A549 (cell line): ENCODE data around the gene CAPN8. TPM values are rescaled to one million over a fixed set of nuclear protein-coding genes. Genes with fewer than 3 reads are reported as not detected.

ENCODE experiments used
- ATAC-seq, 2 experiments: fragments of 200-7000 bp in 1 of 2; fragments of >200 bp in 1 of 2; cut with Nextera tagmentation in 1 of 2; cut with Tn5 transposase in 1 of 2; 3 replicates each; pipeline versions ENCODE4 v1.8.0 to v1.9.1; 2018 to 2020; ENCODE audit warnings: mild to moderate bottlenecking in 1 of 2, moderate library complexity in 1 of 2
- CTCF ChIA-PET: fragments of 300-600 bp; sonication (Branson Sonifier 250); formaldehyde crosslinking; extraction: SDS; loops from one replicate; lab custom pipeline; 2021; ENCODE audit warnings: antibody characterized with exemption, inconsistent platforms; lab: Yijun Ruan, JAX
- POLR2A ChIA-PET: fragments of 350-600 bp; formaldehyde crosslinking; extraction: SDS; loops from one replicate; lab custom pipeline; 2021; ENCODE audit warnings: antibody characterized with exemption, inconsistent platforms; lab: Yijun Ruan, JAX
- DNase-seq, 2 experiments: peaks; one replicate each; pipeline versions ENCODE4 v3.0.0 to v3.0.0-alpha.2; 2011 to 2016; ENCODE audit warnings: low read depth in 1 of 2, low spot score in 1 of 2
- FAIRE-seq: peaks from 2 replicates; lab custom pipeline; 2011; peaks lifted over from hg19 to GRCh38; lab: Jason Lieb, UNC
- H3K27ac ChIP-seq, 2 experiments: fragments of >200 bp; sonication (Bioruptor Twin); formaldehyde crosslinking; 3 replicates each; pipeline ENCODE4 v1.5.1; 2016 to 2017
- H3K4me1 ChIP-seq: fragments of >200 bp; sonication (Bioruptor Twin); formaldehyde crosslinking; 3 replicates; pipeline ENCODE4 v1.6.1; 2016
- H3K4me2 ChIP-seq: fragments of >200 bp; sonication (Bioruptor Twin); formaldehyde crosslinking; 3 replicates; pipeline ENCODE4 v1.6.1; 2016
- H3K4me3 ChIP-seq: fragments of >200 bp; sonication (Bioruptor Twin); formaldehyde crosslinking; 3 replicates; pipeline ENCODE4 v1.5.1; 2016
- H3K9me3 ChIP-seq: fragments of >200 bp; sonication (Bioruptor Twin); formaldehyde crosslinking; 3 replicates; pipeline ENCODE4 v1.6.1; 2016
- BHLHE40 ChIP-seq: IDR thresholded peaks from 2 replicates; pipeline ENCODE4 v1.6.1; 2012; ENCODE audit warnings: low read depth, low read length, inconsistent platforms
- CBX8 ChIP-seq: fragments of 200-600 bp; sonication (generic); IDR thresholded peaks from 2 replicates; pipeline ENCODE4 v1.6.1; 2016
- EHMT2 ChIP-seq: fragments of 200-600 bp; sonication (generic); IDR thresholded peaks from 2 replicates; pipeline ENCODE4 v1.6.1; 2016; ENCODE audit warnings: antibody characterized with exemption, low read depth, mild to moderate bottlenecking, moderate library complexity
- EP300 ChIP-seq, 2 experiments: fragments of >200 bp; sonication (Bioruptor Twin); formaldehyde crosslinking; IDR thresholded peaks; 2 replicates in 1 of 2; 3 replicates in 1 of 2; pipeline ENCODE4 v1.6.1; 2016 to 2017
- FOSL2 ChIP-seq, 2 experiments: fragments of 450-650 bp in 1 of 2; fragments of >200 bp in 1 of 2; sonication (Bioruptor Twin) in 1 of 2; formaldehyde crosslinking; IDR thresholded peaks; 2 replicates each; pipeline versions ENCODE4 v1.5.0 to v1.6.1; 2016 to 2020; ENCODE audit warnings: mild to moderate bottlenecking in 1 of 2, moderate library complexity in 1 of 2
- GATA3 ChIP-seq: IDR thresholded peaks from 2 replicates; pipeline ENCODE4 v1.6.1; 2012; ENCODE audit warnings: borderline replicate concordance
- HDAC2 ChIP-seq: fragments of 200-600 bp; sonication (generic); IDR thresholded peaks from 2 replicates; pipeline ENCODE4 v1.6.1; 2016
- HES2 ChIP-seq: fragments of >200 bp; sonication (Bioruptor Twin); formaldehyde crosslinking; IDR thresholded peaks from 2 replicates; pipeline ENCODE4 v1.6.1; 2016
- HOXB13 ChIP-seq: fragments of 250-450 bp; sonication (Bioruptor Pico); IDR thresholded peaks from 2 replicates; pipeline ENCODE4 v1.5.0; 2020; ENCODE audit warnings: low read depth, mild to moderate bottlenecking, moderate library complexity
- KDM5A ChIP-seq: fragments of 200-600 bp; sonication (generic); IDR thresholded peaks from 2 replicates; pipeline ENCODE4 v1.6.1; 2016; ENCODE audit warnings: antibody characterized with exemption, mild to moderate bottlenecking
- NFE2L2 ChIP-seq: fragments of 150-350 bp; conservative IDR thresholded peaks from 2 replicates; pipeline ENCODE4 v1.6.1; 2014; ENCODE audit warnings: low read length
- NPAS2 ChIP-seq: fragments of 250-450 bp; sonication (Bioruptor Pico); IDR thresholded peaks from 2 replicates; pipeline ENCODE4 v1.8.0; 2022; ENCODE audit warnings: mild to moderate bottlenecking, moderate library complexity, borderline replicate concordance
- POLR2AphosphoS2 ChIP-seq: conservative IDR thresholded peaks from 2 replicates; pipeline ENCODE4 v1.6.1; 2012; ENCODE audit warnings: low read length, improper control_type of control experiment, inconsistent platforms
- RFX5 ChIP-seq: fragments of 450-650 bp; IDR thresholded peaks from 2 replicates; pipeline ENCODE4 v1.7.1; 2014; ENCODE audit warnings: antibody characterized with exemption, mild to moderate bottlenecking, moderate library complexity
- SMC3 ChIP-seq: fragments of >200 bp; sonication (Bioruptor Twin); formaldehyde crosslinking; IDR thresholded peaks from 3 replicates; pipeline ENCODE4 v1.6.1; 2018; ENCODE audit warnings: inconsistent platforms
- ZC3H11A ChIP-seq: fragments of 450-650 bp; IDR thresholded peaks from 2 replicates; pipeline ENCODE4 v1.6.1; 2014; ENCODE audit warnings: antibody characterized with exemption, mild to moderate bottlenecking
- WGBS: methylation state at CpG from one replicate; pipeline ENCODE4 v1.1.6; 2017; ENCODE audit errors: missing lambda C conversion rate; 5-methylcytosine and 5-hydroxymethylcytosine counted together
- polyA plus RNA-seq, 4 experiments: library from polyadenylated mRNA; depleted of rRNA in 3 of 4; stranded (reverse); fragments of >200 nt; fragmentation: RNase III in 1 of 4; extraction: RNeasy Plus Mini Kit Qiagen cat#74134 plus additional on column Dnase treatment in 1 of 4; gene quantifications; 2 replicates in 3 of 4; 3 replicates in 1 of 4; pipeline ENCODE4 v1.2.3, GENCODE V29; 2011 to 2017
- TF ChIP-seq, protein P1 (sequence below): fragments of 150-350 bp; IDR thresholded peaks from 2 replicates; pipeline ENCODE4 v1.6.1; 2014; ENCODE audit warnings: low read depth, mild to moderate bottlenecking, low read length
- TF ChIP-seq, protein P2 (sequence below): fragments of 450-650 bp; IDR thresholded peaks from 2 replicates; pipeline ENCODE4 v1.6.1; 2014; ENCODE audit warnings: antibody characterized with exemption
- TF ChIP-seq, protein P3 (sequence below): IDR thresholded peaks from 2 replicates; pipeline ENCODE4 v1.6.1; 2012
- TF ChIP-seq, protein P4 (sequence below): fragments of >200 bp; sonication (Bioruptor Twin); formaldehyde crosslinking; IDR thresholded peaks from 3 replicates; pipeline ENCODE4 v1.5.1; 2016

CAPN8 gene
- polyA plus RNA-seq, 2 of the 4 experiments (the other 2 are of a cell fraction): 0.39 to 1.5 TPM

DNA sequence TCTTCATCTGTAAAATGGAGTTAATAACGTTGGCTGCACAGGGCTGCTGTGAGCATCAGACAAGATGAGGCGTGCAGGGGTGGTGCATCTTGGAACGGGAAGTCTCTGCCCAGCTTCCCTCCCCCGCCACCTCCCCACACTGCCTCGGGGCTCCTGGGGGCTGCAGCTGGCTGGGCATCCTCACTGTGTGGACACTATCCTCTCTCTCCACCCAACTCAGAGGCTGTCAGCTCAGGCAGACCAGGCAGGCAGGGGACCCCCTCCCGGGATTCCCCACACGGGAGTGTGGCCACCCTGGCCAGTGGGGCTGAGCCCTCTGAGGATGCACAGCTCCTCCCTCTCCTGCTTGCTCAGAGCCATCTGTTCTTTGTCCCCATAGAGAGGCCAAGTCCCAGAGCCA lies 149.6 kb downstream of the CAPN8 start:
- H3K4me2 ChIP-seq: no peak overlapping the region

GRCh38 chr1:223515421-223515820 lies 150.1 kb downstream of the CAPN8 start:
- no peak for TF ChIP-seq POLR2AphosphoS2
- TF ChIP-seq KDM5A: no peak
- no peak for TF ChIP-seq RFX5
- ChIA-PET POLR2A (no interaction called here), CTCF (interaction anchor here (1.4 to 1.9 kb wide), 2 partner anchors 13 to 41 kb away, joined by 3 to 5 read pairs; no protein-coding TSS in a partner anchor)
- FAIRE-seq: no peak
- H3K9me3 ChIP-seq: no peaks in the 10 kb centered on the region
- no peak for ATAC-seq
- no peak overlapping the region for H3K4me3 ChIP-seq
- H3K4me1 ChIP-seq: no peaks in the 10 kb centered on the region
- DNase-seq: no peak
- no peak overlapping the region for H3K4me2 ChIP-seq
- WGBS: 28% methylated on average over 5 of the region's 5 CpGs
- no peak overlapping the region for H3K27ac ChIP-seq

More for the DNA sequence above, 149.6 kb downstream of the CAPN8 start:
- H3K27ac ChIP-seq: no peak overlapping the region
- no peak for DNase-seq
- TF ChIP-seq CBX8 (no peak), POLR2AphosphoS2 (no peak), EP300 (IDR thresholded peaks at IDR 0.05) (no peak), SMC3 (no peak), BHLHE40 (no peak), NPAS2 (CRISPR knock-in tag) (no peak)
- TF ChIP-seq, protein P1, sequence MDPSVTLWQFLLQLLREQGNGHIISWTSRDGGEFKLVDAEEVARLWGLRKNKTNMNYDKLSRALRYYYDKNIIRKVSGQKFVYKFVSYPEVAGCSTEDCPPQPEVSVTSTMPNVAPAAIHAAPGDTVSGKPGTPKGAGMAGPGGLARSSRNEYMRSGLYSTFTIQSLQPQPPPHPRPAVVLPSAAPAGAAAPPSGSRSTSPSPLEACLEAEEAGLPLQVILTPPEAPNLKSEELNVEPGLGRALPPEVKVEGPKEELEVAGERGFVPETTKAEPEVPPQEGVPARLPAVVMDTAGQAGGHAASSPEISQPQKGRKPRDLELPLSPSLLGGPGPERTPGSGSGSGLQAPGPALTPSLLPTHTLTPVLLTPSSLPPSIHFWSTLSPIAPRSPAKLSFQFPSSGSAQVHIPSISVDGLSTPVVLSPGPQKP: no peak
- TF ChIP-seq, protein P2, sequence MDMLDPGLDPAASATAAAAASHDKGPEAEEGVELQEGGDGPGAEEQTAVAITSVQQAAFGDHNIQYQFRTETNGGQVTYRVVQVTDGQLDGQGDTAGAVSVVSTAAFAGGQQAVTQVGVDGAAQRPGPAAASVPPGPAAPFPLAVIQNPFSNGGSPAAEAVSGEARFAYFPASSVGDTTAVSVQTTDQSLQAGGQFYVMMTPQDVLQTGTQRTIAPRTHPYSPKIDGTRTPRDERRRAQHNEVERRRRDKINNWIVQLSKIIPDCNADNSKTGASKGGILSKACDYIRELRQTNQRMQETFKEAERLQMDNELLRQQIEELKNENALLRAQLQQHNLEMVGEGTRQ: no peak
- TF ChIP-seq, all 56 proteins: peak for 0
- FAIRE-seq (no peak), ATAC-seq (no peak)
- CTCF ChIA-PET: interaction anchor here (1.4 kb wide), 2 partner anchors 16 to 40 kb away, joined by 3 read pairs; no protein-coding TSS in a partner anchor
- H3K4me1 ChIP-seq: no peaks in the 10 kb centered on the region
- POLR2A ChIA-PET: no interaction called here
- 27% methylated on average over 6 of the region's 7 CpGs for WGBS
- H3K4me3 ChIP-seq: no peak overlapping the region
- H3K9me3 ChIP-seq: no peaks in the 10 kb centered on the region

GRCh38 chr1:223514644-223515043 lies 150.9 kb downstream of the CAPN8 start:
- no peak for ATAC-seq
- Histone ChIP-seq H3K4me2 (no peak overlapping the region), H3K9me3 (no peaks in the 10 kb centered on the region), H3K4me3 (no peak overlapping the region), H3K27ac (no peak overlapping the region), H3K4me1 (no peaks in the 10 kb centered on the region)
- no peak for FAIRE-seq
- TF ChIP-seq RFX5: no peak
- TF ChIP-seq HOXB13 (CRISPR knock-in tag): no peak
- ChIA-PET CTCF (interaction anchor here (1.4 to 1.9 kb wide), 2 partner anchors 13 to 14 kb away, joined by 3 to 5 read pairs; no protein-coding TSS in a partner anchor), POLR2A (no interaction called here)
- 22% methylated on average over 2 of the region's 2 CpGs for WGBS
- no peak for DNase-seq

DNA sequence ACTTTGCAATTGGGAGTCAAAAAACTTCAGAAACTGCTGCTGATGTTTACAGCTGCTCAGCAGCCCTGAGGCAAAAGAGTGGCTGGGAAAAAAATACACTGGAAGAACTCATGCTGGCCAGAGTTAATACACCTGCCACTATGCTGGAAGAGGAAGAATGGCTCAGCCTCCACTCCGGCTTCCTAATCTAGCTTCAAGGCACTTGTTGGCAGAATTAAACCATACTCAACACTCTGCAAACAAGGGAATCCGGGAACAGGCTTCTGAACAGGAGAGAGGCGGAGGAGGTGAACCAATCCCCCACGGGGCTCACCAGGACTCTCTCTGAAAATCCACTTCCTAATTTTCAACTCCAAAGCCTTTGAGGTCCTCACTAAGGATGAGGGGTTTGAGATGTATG lies 152.2 kb downstream of the CAPN8 start:
- ATAC-seq (no peak), DNase-seq (no peak), FAIRE-seq (no peak)
- H3K4me3 ChIP-seq: no peak overlapping the region
- no peak overlapping the region for H3K4me2 ChIP-seq
- CTCF ChIA-PET: interaction anchor here (1.4 to 2.2 kb wide), 3 partner anchors 11 to 18 kb away, joined by 3 to 11 read pairs (median 5); no protein-coding TSS in a partner anchor
- no peaks in the 10 kb centered on the region for H3K9me3 ChIP-seq
- TF ChIP-seq HES2 (no peak), ZC3H11A (no peak), NFE2L2 (no peak), GATA3 (no peak), HDAC2 (no peak), EHMT2 (no peak), EP300 (IDR thresholded peaks at IDR 0.05) (no peak), FOSL2 (IDR thresholded peaks at IDR 0.05) (no peak), FOSL2 (CRISPR knock-in tag; IDR thresholded peaks at IDR 0.05) (no peak), HOXB13 (CRISPR knock-in tag) (no peak)
- TF ChIP-seq, protein P3, sequence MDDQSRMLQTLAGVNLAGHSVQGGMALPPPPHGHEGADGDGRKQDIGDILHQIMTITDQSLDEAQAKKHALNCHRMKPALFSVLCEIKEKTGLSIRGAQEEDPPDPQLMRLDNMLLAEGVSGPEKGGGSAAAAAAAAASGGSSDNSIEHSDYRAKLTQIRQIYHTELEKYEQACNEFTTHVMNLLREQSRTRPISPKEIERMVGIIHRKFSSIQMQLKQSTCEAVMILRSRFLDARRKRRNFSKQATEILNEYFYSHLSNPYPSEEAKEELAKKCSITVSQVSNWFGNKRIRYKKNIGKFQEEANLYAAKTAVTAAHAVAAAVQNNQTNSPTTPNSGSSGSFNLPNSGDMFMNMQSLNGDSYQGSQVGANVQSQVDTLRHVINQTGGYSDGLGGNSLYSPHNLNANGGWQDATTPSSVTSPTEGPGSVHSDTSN: no peak
- TF ChIP-seq, protein P4, sequence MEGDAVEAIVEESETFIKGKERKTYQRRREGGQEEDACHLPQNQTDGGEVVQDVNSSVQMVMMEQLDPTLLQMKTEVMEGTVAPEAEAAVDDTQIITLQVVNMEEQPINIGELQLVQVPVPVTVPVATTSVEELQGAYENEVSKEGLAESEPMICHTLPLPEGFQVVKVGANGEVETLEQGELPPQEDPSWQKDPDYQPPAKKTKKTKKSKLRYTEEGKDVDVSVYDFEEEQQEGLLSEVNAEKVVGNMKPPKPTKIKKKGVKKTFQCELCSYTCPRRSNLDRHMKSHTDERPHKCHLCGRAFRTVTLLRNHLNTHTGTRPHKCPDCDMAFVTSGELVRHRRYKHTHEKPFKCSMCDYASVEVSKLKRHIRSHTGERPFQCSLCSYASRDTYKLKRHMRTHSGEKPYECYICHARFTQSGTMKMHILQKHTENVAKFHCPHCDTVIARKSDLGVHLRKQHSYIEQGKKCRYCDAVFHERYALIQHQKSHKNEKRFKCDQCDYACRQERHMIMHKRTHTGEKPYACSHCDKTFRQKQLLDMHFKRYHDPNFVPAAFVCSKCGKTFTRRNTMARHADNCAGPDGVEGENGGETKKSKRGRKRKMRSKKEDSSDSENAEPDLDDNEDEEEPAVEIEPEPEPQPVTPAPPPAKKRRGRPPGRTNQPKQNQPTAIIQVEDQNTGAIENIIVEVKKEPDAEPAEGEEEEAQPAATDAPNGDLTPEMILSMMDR: no peak
- no peak overlapping the region for H3K27ac ChIP-seq
- WGBS: 12% methylated on average over 4 of the region's 4 CpGs
- no peaks in the 10 kb centered on the region for H3K4me1 ChIP-seq
- POLR2A ChIA-PET: no interaction called here
